Kidney epithelial cell (primary cell): ENCODE measurements around the gene MARK3. TPM values are rescaled to one million over a fixed set of nuclear protein-coding genes. Genes with fewer than 3 reads are reported as not detected.

Experiments
- DNase-seq: peaks from one replicate; pipeline ENCODE4 v3.0.0-alpha.2; 2010; ENCODE audit warnings: low read depth
- H3K27me3 ChIP-seq: 2 replicates; pipeline ENCODE4 v1.6.0; 2011; ENCODE audit warnings: low read length; ENCODE audit not compliant: control insufficient read depth, insufficient read depth
- H3K36me3 ChIP-seq: 2 replicates; pipeline ENCODE4 v1.5.1; 2011; ENCODE audit warnings: low read length; ENCODE audit not compliant: control insufficient read depth, insufficient read depth
- H3K4me3 ChIP-seq: 2 replicates; pipeline ENCODE4 v1.5.1; 2011; ENCODE audit warnings: low read depth, mild to moderate bottlenecking, control low read depth, low read length
- total RNA-seq: library from RNA; depleted of rRNA; stranded (reverse); fragments of >200 nt; gene quantifications from 2 replicates; pipeline ENCODE4 v1.2.3, GENCODE V29; 2015
- TF ChIP-seq, protein P1 (sequence below): IDR thresholded peaks from 2 replicates; pipeline ENCODE4 v1.5.1; 2011; ENCODE audit warnings: mild to moderate bottlenecking, moderate library complexity, low read length, control low read depth, inconsistent platforms; ENCODE audit not compliant: insufficient read depth, poor library complexity, severe bottlenecking

The MARK3 gene
- total RNA-seq, 1 donor from 2014 or later: 74.1 TPM

DNA sequence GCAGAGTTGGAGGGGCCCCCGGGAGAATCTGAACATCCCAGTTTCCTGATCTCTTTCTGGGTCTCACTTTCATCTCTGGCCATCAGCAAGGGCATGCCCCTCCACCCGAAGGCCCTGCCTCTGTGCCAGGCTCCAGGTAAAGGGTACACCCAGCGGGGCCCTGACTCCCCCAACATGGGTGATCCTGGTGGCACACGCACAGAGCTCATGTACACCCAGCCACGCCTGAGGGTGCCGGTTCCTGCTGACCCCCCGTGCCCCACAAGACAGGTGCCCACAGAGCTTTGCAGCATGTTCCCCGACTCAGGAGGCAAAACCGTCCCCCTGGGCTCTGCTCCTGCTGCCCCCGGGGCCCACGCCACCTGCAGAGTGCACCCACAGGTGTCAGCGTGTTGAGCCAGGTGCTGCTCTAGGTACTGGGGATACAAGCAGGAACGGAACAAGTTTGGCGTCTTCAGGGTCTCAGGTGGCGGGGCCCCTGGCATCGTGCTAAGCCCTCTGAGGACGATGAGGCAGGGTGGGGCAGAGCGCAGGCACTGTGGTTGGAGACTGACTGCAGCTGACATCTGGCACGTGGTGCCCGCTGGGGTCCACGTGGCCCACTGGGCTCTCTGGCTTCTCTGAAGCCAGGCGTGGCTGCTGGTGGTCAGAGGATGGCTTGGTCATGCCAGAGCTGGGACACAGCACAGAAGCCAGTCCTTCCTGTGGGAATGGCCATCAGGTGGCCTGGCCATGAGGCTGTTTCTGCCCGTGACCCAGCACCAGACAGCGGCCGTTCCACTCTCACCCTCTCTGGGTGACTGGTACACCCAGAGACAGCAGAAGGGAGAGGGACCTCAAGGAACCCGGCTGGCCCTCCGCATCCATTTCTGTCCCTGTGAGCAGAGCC is 163.5 kb downstream of the MARK3 start:
- Histone ChIP-seq H3K36me3 (no peaks in the 10 kb centered on the region), H3K4me3 (no peak overlapping the region), H3K27me3 (no peaks in the 10 kb centered on the region)
- TF ChIP-seq, protein P1, sequence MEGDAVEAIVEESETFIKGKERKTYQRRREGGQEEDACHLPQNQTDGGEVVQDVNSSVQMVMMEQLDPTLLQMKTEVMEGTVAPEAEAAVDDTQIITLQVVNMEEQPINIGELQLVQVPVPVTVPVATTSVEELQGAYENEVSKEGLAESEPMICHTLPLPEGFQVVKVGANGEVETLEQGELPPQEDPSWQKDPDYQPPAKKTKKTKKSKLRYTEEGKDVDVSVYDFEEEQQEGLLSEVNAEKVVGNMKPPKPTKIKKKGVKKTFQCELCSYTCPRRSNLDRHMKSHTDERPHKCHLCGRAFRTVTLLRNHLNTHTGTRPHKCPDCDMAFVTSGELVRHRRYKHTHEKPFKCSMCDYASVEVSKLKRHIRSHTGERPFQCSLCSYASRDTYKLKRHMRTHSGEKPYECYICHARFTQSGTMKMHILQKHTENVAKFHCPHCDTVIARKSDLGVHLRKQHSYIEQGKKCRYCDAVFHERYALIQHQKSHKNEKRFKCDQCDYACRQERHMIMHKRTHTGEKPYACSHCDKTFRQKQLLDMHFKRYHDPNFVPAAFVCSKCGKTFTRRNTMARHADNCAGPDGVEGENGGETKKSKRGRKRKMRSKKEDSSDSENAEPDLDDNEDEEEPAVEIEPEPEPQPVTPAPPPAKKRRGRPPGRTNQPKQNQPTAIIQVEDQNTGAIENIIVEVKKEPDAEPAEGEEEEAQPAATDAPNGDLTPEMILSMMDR: no peak
- DNase-seq: no peak

DNA sequence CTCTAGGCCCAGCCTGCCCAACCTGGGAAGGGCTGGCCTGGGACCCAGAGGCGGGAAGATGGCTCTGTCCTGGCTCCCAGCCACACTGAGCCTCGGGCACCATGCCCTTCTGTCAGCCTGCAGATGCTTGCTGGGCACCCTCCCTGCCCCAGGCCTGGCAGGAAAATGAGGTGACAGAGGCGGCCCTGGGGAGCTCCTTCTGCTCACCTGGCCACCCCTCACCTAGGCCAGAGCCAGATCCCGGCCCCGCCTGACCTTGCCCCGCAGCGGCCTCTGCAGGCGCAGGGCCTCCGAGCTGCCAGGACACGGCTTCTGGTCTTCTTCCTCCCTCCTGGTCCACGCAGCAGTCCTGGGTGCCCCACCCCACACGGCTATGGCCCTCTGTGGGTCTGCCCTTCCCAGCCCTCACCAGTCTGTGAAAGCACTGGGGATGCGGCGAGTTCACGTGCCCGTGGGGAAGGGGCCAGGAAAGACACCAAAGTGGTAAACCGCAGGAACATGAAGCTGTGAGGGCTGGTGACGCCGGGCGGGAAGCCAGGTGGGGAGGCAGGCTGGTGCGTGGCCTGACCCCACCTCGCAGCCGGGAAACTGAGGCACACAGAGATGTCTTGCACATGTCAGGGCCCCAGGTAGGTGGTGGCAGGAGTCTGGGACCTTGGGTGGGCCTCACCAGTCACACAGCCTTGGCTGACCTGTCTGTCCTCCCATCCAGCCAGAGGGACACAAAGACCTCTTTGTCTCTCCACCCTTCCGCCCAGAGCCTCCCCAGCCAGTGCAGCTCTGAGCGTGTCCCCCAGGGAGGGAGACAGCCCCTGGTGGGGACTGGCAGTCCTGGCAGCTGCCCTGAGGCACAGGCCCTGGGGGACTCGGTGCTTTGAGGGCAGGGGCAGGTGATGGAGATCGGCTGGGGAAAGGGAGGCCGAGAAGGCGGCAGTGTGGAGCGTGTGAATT is 164.4 kb downstream of the MARK3 start:
- H3K4me3 ChIP-seq: no peak overlapping the region
- TF ChIP-seq, protein P1: no peak
- no peak for DNase-seq
- no peaks in the 10 kb centered on the region for H3K27me3 ChIP-seq
- H3K36me3 ChIP-seq: no peaks in the 10 kb centered on the region

DNA sequence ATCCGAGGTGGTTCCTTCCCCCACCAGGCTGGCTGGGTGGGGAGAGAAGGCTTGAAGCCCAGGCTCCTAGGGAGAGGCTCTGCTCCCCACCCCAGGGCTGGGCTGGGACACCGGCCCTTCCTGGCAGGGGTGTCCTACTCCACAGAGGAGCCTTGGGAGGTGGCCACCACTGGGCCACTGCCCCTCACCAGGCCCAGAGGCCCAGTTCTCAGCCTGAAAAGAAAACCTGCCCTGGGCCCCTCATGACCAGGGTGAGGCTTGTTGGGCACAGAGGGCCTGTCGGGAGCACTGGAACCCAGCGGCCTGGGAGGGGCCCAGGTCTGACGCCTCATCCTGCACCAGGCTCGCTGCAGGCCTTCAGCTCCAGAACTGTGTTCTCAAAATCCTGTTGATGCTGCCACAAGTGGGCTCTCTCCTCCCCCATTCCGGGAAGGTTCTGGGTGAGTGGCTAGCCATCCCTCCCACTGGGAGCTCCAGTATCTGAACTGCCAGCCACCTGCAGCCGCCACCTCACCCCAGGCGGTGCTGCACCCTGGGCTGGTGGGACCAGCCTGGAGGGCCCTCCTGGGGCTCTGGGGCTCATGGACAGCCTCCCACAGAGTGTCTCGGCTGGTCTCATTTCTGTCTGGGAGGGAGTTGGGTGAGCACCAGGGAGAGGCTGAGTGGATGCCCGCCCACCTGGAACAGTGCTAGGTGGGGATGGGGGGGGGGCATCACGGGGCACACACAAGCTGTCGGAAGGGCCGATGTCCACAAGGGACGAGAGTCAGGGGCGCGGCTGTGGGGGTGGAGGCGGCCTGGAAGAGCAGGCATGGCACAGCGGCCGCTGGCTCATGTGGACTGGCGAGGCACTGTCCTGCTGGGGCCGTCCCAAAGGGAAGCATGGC is 165.5 kb downstream of the MARK3 start:
- H3K27me3 ChIP-seq: no peaks in the 10 kb centered on the region
- DNase-seq: peak; percentile 74
- TF ChIP-seq, protein P1: peak; percentile 30
- H3K36me3 ChIP-seq: no peaks in the 10 kb centered on the region
- no peak overlapping the region for H3K4me3 ChIP-seq

DNA sequence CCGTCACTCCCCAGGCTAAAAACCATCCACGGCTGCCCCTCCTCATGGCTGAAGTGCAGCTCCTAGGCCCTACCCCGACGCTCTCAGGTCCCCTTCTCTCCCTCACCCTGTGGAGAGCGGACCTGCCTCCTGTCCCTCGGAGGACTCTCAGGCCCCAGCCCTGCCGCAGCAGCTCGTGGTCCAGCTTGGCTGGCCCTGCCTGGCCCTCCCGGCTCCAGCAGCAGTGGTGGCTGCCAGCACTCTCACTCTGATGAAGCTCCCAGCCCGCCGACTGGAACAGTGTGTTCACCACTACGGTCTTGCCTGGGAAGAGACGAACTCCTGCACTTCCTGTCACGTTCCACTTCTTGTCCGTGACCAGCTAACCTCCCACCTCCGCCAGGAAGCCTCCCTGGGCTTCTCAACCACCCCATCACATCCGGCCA is 166.1 kb downstream of the MARK3 start:
- no peak overlapping the region for H3K4me3 ChIP-seq
- H3K36me3 ChIP-seq: no peaks in the 10 kb centered on the region

More for the DNA sequence above, 166.1 kb downstream of the MARK3 start:
- DNase-seq: no peak
- H3K27me3 ChIP-seq: no peaks in the 10 kb centered on the region
- TF ChIP-seq, protein P1: no peak
